ENCODE results near the gene BOLA3. TPM values are rescaled to one million over a fixed set of nuclear protein-coding genes. Genes with fewer than 3 reads are reported as not detected.

BOLA3 gene
- polyA plus RNA-seq, 1 experiment = 38.6 TPM

GRCh38 chr2:74087696-74088095 is 60.0 kb downstream of the BOLA3 start:
- H3K27ac ChIP-seq (ENCODE audit: low read depth, low read length) = no peak overlapping the region
- H3K9me3 ChIP-seq (ENCODE audit: control insufficient read depth, insufficient read depth, low read length) = no peaks in the 10 kb centered on the region
- no peak overlapping the region for H3K4me3 ChIP-seq (ENCODE audit: low read depth, low read length)
- POLR2A ChIA-PET = no interaction called here
- no peak for TF ChIP-seq CTCF (IDR thresholded peaks at IDR 0.05; ENCODE audit: low read depth, low read length)
- CTCF ChIA-PET = interaction anchor here (0.5 kb wide), 1 partner anchor 262 kb away, joined by 3 read pairs; no protein-coding TSS in a partner anchor
- no peaks in the 10 kb centered on the region for H3K27me3 ChIP-seq (ENCODE audit: control insufficient read depth, insufficient read depth, low read length)
- DNase-seq (ENCODE audit: low read depth, low spot score) = no peak

GRCh38 chr2:74086021-74086420 is 61.7 kb downstream of the BOLA3 start:
- Histone ChIP-seq H3K4me3 (ENCODE audit: low read depth, low read length) (no peak overlapping the region), H3K9me3 (ENCODE audit: control insufficient read depth, insufficient read depth, low read length) (no peaks in the 10 kb centered on the region), H3K27ac (ENCODE audit: low read depth, low read length) (no peak overlapping the region), H3K27me3 (ENCODE audit: control insufficient read depth, insufficient read depth, low read length) (no peaks in the 10 kb centered on the region)
- no peak for TF ChIP-seq CTCF (IDR thresholded peaks at IDR 0.05; ENCODE audit: low read depth, low read length)
- ChIA-PET POLR2A (no interaction called here), CTCF (interaction anchor here (1.1 kb wide), 1 partner anchor 35 kb away, joined by 3 read pairs; no protein-coding TSS in a partner anchor)
- DNase-seq (ENCODE audit: low read depth, low spot score) = no peak

Other genes starting within 250 kb of the BOLA3 start
- 101 TPM in 2 replicates for gene DGUOK, start 221.0 kb downstream of the BOLA3 start, polyA plus RNA-seq (2011; rRNA removed)
- gene TET3, start 163.0 kb downstream of the BOLA3 start, polyA plus RNA-seq (2011; rRNA removed) = 3.1 and 3.2 TPM in 2 replicates
- gene MOB1A, start 31.0 kb upstream of the BOLA3 start, polyA plus RNA-seq (2011; rRNA removed) = 49.7 and 59.7 TPM in 2 replicates
- gene MTHFD2, start 50.7 kb upstream of the BOLA3 start, polyA plus RNA-seq (2011; rRNA removed) = 234 and 299 TPM in 2 replicates
- 0.15 and 0.25 TPM in 2 replicates for gene SLC4A5, start 195.5 kb upstream of the BOLA3 start, polyA plus RNA-seq (2011; rRNA removed)
- gene DCTN1, start 232.4 kb upstream of the BOLA3 start, polyA plus RNA-seq (2011; rRNA removed) = 147 and 188 TPM in 2 replicates